Body of pancreas (tissue), 4 donors: Measurements from ENCODE around the gene SNTG2.

ENCODE experiments used
- CTCF ChIP-seq, 7 experiments: fragments of 450-650 bp in 4 of 7; fragments of 200-600 bp in 3 of 7; sonication (generic) in 3 of 7; IDR thresholded peaks; one replicate each; pipeline ENCODE4 v1.5.1; 2016 to 2019; ENCODE audit warnings: antibody characterized with exemption in 7 of 7
- POLR2A ChIP-seq, 3 donors: fragments of 450-650 bp; IDR thresholded peaks; one replicate each; pipeline ENCODE4 v1.6.1; 2016; ENCODE audit warnings: antibody characterized with exemption in 3 of 3, mild to moderate bottlenecking in 2 of 3

- TF ChIP-seq CTCF (IDR thresholded peaks at IDR 0.05) (no peak), POLR2A (IDR thresholded peaks at IDR 0.05) (no peak)
Measured at GRCh38 chr2:1340141-1340512, 389.5 kb downstream of the SNTG2 start.
